Activated T-helper 2 cell treated with anti-CD3 and anti-CD28 coated beads, Interferon-gamma antibody, Interleukin-2, Interleukin-4, amounts not matched to agents 10 μg/mL and 5 μg/mL and 100 μg/mL, durations not matched to agents 14 hours and 24 hours and 36 hours (primary cell): ENCODE measurements around the gene SULT2B1. TPM values are rescaled to one million over a fixed set of nuclear protein-coding genes. Genes with fewer than 3 reads are reported as not detected.

Source experiments
- DNase-seq: peaks from one replicate; pipeline ENCODE4 v3.0.0; 2021; ENCODE audit warnings: low spot score
- H3K27ac Mint-ChIP-seq: one replicate; pipeline ENCODE4 v1.8.0; 2021; ENCODE audit warnings: mixed read lengths
- H3K27me3 Mint-ChIP-seq: one replicate; pipeline ENCODE4 v1.8.0; 2021; ENCODE audit warnings: low read depth, mixed read lengths
- H3K36me3 Mint-ChIP-seq: one replicate; pipeline ENCODE4 v1.8.0; 2021; ENCODE audit warnings: low read depth, mixed read lengths
- H3K4me1 Mint-ChIP-seq: one replicate; pipeline ENCODE4 v1.8.0; 2021; ENCODE audit warnings: low read depth, mixed read lengths
- H3K4me3 Mint-ChIP-seq: one replicate; pipeline ENCODE4 v1.8.0; 2021; ENCODE audit warnings: low read depth, mild to moderate bottlenecking, moderate library complexity, mixed read lengths
- H3K9me3 Mint-ChIP-seq: one replicate; pipeline ENCODE4 v1.8.0; 2021; ENCODE audit warnings: mixed read lengths
- intact Hi-C: fragments of 100-400 bp; cut with micrococcal nuclease; formaldehyde crosslinking; loops from one replicate; pipeline ENCODE4 v1.15.1; 2023
- total RNA-seq: library from RNA; stranded (reverse); gene quantifications from 2 replicates; pipeline ENCODE4 v1.2.3, GENCODE V29; 2022

Gene SULT2B1
- total RNA-seq, 1 donor from 2014 or later, result not detected

- Mint-ChIP-seq H3K4me1 (no peaks in the 10 kb centered on the region), H3K27me3 (no peaks in the 10 kb centered on the region), H3K27ac (no peak overlapping the region), H3K9me3 (no peaks in the 10 kb centered on the region), H3K36me3 (no peaks in the 10 kb centered on the region), H3K4me3 (no peak overlapping the region)
- no peak for DNase-seq
- intact Hi-C loops, result no loop called here
Measured at GRCh38 chr19:48603001-48603400, 51.0 kb downstream of the SULT2B1 start.

GRCh38 chr19:48603449-48603848, 51.5 kb downstream of the SULT2B1 start:
- Mint-ChIP-seq H3K4me3 (no peak overlapping the region), H3K9me3 (no peaks in the 10 kb centered on the region), H3K36me3 (no peaks in the 10 kb centered on the region), H3K27ac (no peak overlapping the region), H3K4me1 (no peaks in the 10 kb centered on the region), H3K27me3 (no peaks in the 10 kb centered on the region)
- no peak for DNase-seq
- intact Hi-C loops, result no loop called here

GRCh38 chr19:48603850-48604249, 51.9 kb downstream of the SULT2B1 start:
- no peak for DNase-seq
- Mint-ChIP-seq H3K27me3 (no peaks in the 10 kb centered on the region), H3K4me1 (peaks cover under 1% of the 10 kb centered on the region), H3K36me3 (no peaks in the 10 kb centered on the region), H3K9me3 (no peaks in the 10 kb centered on the region), H3K4me3 (no peak overlapping the region), H3K27ac (no peak overlapping the region)
- intact Hi-C loops, result no loop called here

GRCh38 chr19:48606463-48607358, 54.7 kb downstream of the SULT2B1 start, which contains the start of gene SPACA4:
Gene SPACA4, plus strand, starts transcription at chr19:48606742. Its CDS starts 237 bp downstream, at chr19:48606979.
- no peak within 1 kb of the TSS for H3K27ac Mint-ChIP-seq
- no peak within 1 kb of the TSS for H3K4me3 Mint-ChIP-seq
- no peaks in the 10 kb centered on the region for H3K9me3 Mint-ChIP-seq
- intact Hi-C loops, result no loop called here
- H3K4me1 Mint-ChIP-seq, result peaks cover 2% of the 10 kb centered on the region
- no peaks in the 10 kb centered on the region for H3K36me3 Mint-ChIP-seq
- no peak for DNase-seq
- H3K27me3 Mint-ChIP-seq, result no peaks in the 10 kb centered on the region

GRCh38 chr19:48607359-48607755, 55.4 kb downstream of the SULT2B1 start:
- no peaks in the 10 kb centered on the region for H3K9me3 Mint-ChIP-seq
- H3K27me3 Mint-ChIP-seq, result no peaks in the 10 kb centered on the region
- H3K4me1 Mint-ChIP-seq, result peaks cover 2% of the 10 kb centered on the region
- H3K4me3 Mint-ChIP-seq, result no peak overlapping the region
- intact Hi-C loops, result no loop called here
- H3K36me3 Mint-ChIP-seq, result no peaks in the 10 kb centered on the region
- DNase-seq, result no peak
- no peak overlapping the region for H3K27ac Mint-ChIP-seq

GRCh38 chr19:48608798-48609263, 56.9 kb downstream of the SULT2B1 start:
- Mint-ChIP-seq H3K9me3 (no peaks in the 10 kb centered on the region), H3K27me3 (no peaks in the 10 kb centered on the region), H3K27ac (no peak overlapping the region), H3K4me1 (peaks cover 2% of the 10 kb centered on the region), H3K36me3 (peaks cover under 1% of the 10 kb centered on the region), H3K4me3 (no peak overlapping the region)
- DNase-seq, result peak; percentile 33
- intact Hi-C loops, result loop anchor here (2.0 kb wide), 1 partner anchor 102 kb away; no protein-coding TSS in a partner anchor

GRCh38 chr19:48609571-48610108, 57.7 kb downstream of the SULT2B1 start:
- DNase-seq, result no peak
- Mint-ChIP-seq H3K36me3 (peaks cover 6% of the 10 kb centered on the region), H3K9me3 (no peaks in the 10 kb centered on the region), H3K4me1 (peaks cover 2% of the 10 kb centered on the region), H3K27ac (no peak overlapping the region), H3K27me3 (no peaks in the 10 kb centered on the region), H3K4me3 (no peak overlapping the region)
- intact Hi-C loops, result loop anchor here (2.0 kb wide), 1 partner anchor 103 kb away; no protein-coding TSS in a partner anchor

- Mint-ChIP-seq H3K36me3 (peaks cover 26% of the 10 kb centered on the region), H3K9me3 (no peaks in the 10 kb centered on the region), H3K4me3 (no peak overlapping the region), H3K27ac (no peak overlapping the region), H3K4me1 (peaks cover 8% of the 10 kb centered on the region), H3K27me3 (no peaks in the 10 kb centered on the region)
- intact Hi-C loops, result no loop called here
- no peak for DNase-seq
Measured at GRCh38 chr19:48611872-48612271, 59.9 kb downstream of the SULT2B1 start.

GRCh38 chr19:48613024-48613851, 61.3 kb downstream of the SULT2B1 start:
- no peak overlapping the region for H3K27ac Mint-ChIP-seq
- H3K4me1 Mint-ChIP-seq, result peaks cover 10% of the 10 kb centered on the region
- no peaks in the 10 kb centered on the region for H3K27me3 Mint-ChIP-seq
- DNase-seq, result no peak
- H3K36me3 Mint-ChIP-seq, result peaks cover 40% of the 10 kb centered on the region
- no peaks in the 10 kb centered on the region for H3K9me3 Mint-ChIP-seq
- H3K4me3 Mint-ChIP-seq, result no peak overlapping the region
- intact Hi-C loops, result no loop called here

GRCh38 chr19:48613852-48614435, 62.0 kb downstream of the SULT2B1 start:
- H3K27ac Mint-ChIP-seq, result peak overlapping the region; percentile 28
- intact Hi-C loops, result no loop called here

GRCh38 chr19:48614436-48615230, 62.7 kb downstream of the SULT2B1 start, which contains the start of gene FAM83E:
Gene FAM83E, minus strand, starts transcription at chr19:48615076. Its CDS starts 1,704 bp downstream, at chr19:48613372.
- H3K36me3 Mint-ChIP-seq, result peaks cover 48% of the 10 kb centered on the region
- H3K27me3 Mint-ChIP-seq, result no peaks in the 10 kb centered on the region
- H3K27ac Mint-ChIP-seq, result peak within 1 kb of the TSS; percentile 28
- no peaks in the 10 kb centered on the region for H3K9me3 Mint-ChIP-seq
- peak within 1 kb of the TSS; percentile 45 for H3K4me3 Mint-ChIP-seq
- peaks cover 12% of the 10 kb centered on the region for H3K4me1 Mint-ChIP-seq
- intact Hi-C loops, result no loop called here
- no peak for DNase-seq

More at GRCh38 chr19:48613852-48614435, 62.0 kb downstream of the SULT2B1 start:
- no peak for DNase-seq
- H3K27me3 Mint-ChIP-seq, result no peaks in the 10 kb centered on the region
- no peaks in the 10 kb centered on the region for H3K9me3 Mint-ChIP-seq
- H3K4me3 Mint-ChIP-seq, result no peak overlapping the region
- H3K36me3 Mint-ChIP-seq, result peaks cover 47% of the 10 kb centered on the region
- H3K4me1 Mint-ChIP-seq, result peaks cover 10% of the 10 kb centered on the region
